Karpas-422 (cell line): ENCODE data around the gene NPAS3. TPM values are rescaled to one million over a fixed set of nuclear protein-coding genes. Genes with fewer than 3 reads are reported as not detected.
A peak's percentile ranks its signal among the peaks of the same experiment; 100 is the strongest.

ENCODE experiments used
- DNase-seq: peaks from one replicate; pipeline ENCODE4 v3.0.0-alpha.2; 2015
- H2AFZ ChIP-seq: fragments of 200-600 bp; sonication (generic); 2 replicates; pipeline ENCODE4 v1.6.1; 2014; ENCODE audit warnings: antibody characterized with exemption, low read length, mixed read lengths
- H3K27ac ChIP-seq: fragments of 200-600 bp; sonication (generic); 2 replicates; pipeline ENCODE4 v1.5.1; 2014; ENCODE audit warnings: mild to moderate bottlenecking, low read length, moderate library complexity
- H3K27me3 ChIP-seq: fragments of 200-600 bp; sonication (generic); 2 replicates; pipeline ENCODE4 v1.6.1; 2014; ENCODE audit warnings: low read length, mixed read lengths
- H3K36me3 ChIP-seq: fragments of 200-600 bp; sonication (generic); 2 replicates; pipeline ENCODE4 v1.6.1; 2014; ENCODE audit warnings: low read length, mixed read lengths; ENCODE audit not compliant: insufficient read depth
- H3K4me1 ChIP-seq: fragments of 200-600 bp; sonication (generic); 2 replicates; pipeline ENCODE4 v1.6.1; 2014; ENCODE audit warnings: mild to moderate bottlenecking, low read length, mixed read lengths
- H3K4me2 ChIP-seq: fragments of 200-600 bp; sonication (generic); 2 replicates; pipeline ENCODE4 v1.6.1; 2014; ENCODE audit warnings: low read length, low read depth, mild to moderate bottlenecking; ENCODE audit not compliant: poor library complexity, severe bottlenecking
- H3K4me3 ChIP-seq: fragments of 200-600 bp; sonication (generic); 2 replicates; pipeline ENCODE4 v1.5.1; 2014; ENCODE audit warnings: mild to moderate bottlenecking, antibody characterized with exemption, low read length, mixed read lengths
- H3K79me2 ChIP-seq: fragments of 200-600 bp; sonication (generic); 2 replicates; pipeline ENCODE4 v1.6.1; 2014; ENCODE audit warnings: mild to moderate bottlenecking, low read length, mixed read lengths
- H3K9ac ChIP-seq: fragments of 200-600 bp; sonication (generic); 2 replicates; pipeline ENCODE4 v1.6.0; 2014; ENCODE audit warnings: low read length
- H3K9me2 ChIP-seq: fragments of 200-600 bp; sonication (generic), shearing (Covaris generic); replicated peaks from 2 replicates; pipeline ENCODE4 v1.6.0; 2014; ENCODE audit warnings: mild to moderate bottlenecking, low read length, moderate library complexity; ENCODE audit not compliant: insufficient read depth
- H3K9me3 ChIP-seq: fragments of 300-700, 200-600 bp; sonication (generic); 2 replicates; pipeline ENCODE4 v1.6.1; 2014; ENCODE audit warnings: low read length, mixed read lengths
- H4K20me1 ChIP-seq: fragments of 200-600 bp; sonication (generic); 2 replicates; pipeline ENCODE4 v1.6.1; 2014; ENCODE audit warnings: mild to moderate bottlenecking, antibody characterized with exemption, low read length, low read depth; ENCODE audit not compliant: insufficient read depth
- total RNA-seq: library from RNA; depleted of rRNA; stranded (reverse); fragments of >200 nt; shearing (Covaris generic); gene quantifications from 2 replicates; pipeline ENCODE4 v1.2.3, GENCODE V29; 2014; ENCODE audit warnings: low replicate concordance

NPAS3 gene
- total RNA-seq, 1 experiment from 2014 or later, result 1.6 TPM

DNA sequence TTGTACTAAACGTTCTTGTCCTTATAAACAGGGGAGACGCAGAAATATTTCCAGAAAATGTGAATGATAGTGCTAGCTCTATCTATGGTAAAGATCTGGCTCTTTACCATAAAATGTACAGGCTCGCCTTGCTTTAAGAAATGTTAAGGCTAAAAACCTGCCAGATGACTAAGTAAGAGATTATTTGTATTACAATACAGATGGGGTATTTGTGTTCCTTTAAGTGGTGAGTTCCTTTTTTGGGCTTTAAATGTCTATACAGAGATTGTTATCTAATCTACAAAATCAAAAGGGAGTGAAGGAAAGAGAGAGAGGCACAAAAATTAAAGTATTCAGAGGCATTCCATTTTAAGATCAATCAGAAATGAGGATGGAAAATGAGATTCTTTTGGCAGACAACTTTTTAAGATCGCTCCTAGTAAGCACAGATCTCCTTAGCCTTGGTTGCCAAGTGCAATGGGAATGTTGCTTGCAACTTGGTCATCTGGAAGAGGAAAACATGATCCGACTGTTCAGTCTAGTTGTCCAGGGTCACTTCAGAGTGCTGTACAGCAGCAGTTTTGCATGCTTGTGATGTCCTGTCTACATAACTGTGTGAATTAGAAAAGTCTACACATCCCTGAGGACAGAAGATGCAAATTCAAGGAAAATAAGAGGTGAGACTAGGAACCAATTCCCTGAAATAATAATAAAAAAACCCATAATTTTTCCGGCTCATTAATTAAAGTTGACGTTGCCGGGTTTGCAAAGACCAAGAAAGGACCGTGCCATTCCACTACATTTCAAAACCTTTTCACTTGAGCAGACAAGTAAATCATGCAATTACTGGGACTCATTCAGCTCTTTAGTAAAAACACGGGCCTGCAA lies 631.4 kb downstream of the NPAS3 start:
- H3K9ac ChIP-seq, result peak overlapping the region; percentile 28
- no peaks in the 10 kb centered on the region for H3K9me2 ChIP-seq
- no peaks in the 10 kb centered on the region for H4K20me1 ChIP-seq
- H2AFZ ChIP-seq, result peak overlapping the region; percentile 42
- H3K36me3 ChIP-seq, result no peaks in the 10 kb centered on the region
- peak; percentile 68 for DNase-seq
- no peaks in the 10 kb centered on the region for H3K27me3 ChIP-seq
- H3K9me3 ChIP-seq, result no peaks in the 10 kb centered on the region
- H3K27ac ChIP-seq, result peak overlapping the region; percentile 98
- peak overlapping the region; percentile 89 for H3K4me2 ChIP-seq
- peak overlapping the region; percentile 17; the same call in 1 of the 2 replicates for H3K4me3 ChIP-seq
- H3K4me1 ChIP-seq, result peaks cover 67% of the 10 kb centered on the region
- H3K79me2 ChIP-seq, result no peaks in the 10 kb centered on the region

DNA sequence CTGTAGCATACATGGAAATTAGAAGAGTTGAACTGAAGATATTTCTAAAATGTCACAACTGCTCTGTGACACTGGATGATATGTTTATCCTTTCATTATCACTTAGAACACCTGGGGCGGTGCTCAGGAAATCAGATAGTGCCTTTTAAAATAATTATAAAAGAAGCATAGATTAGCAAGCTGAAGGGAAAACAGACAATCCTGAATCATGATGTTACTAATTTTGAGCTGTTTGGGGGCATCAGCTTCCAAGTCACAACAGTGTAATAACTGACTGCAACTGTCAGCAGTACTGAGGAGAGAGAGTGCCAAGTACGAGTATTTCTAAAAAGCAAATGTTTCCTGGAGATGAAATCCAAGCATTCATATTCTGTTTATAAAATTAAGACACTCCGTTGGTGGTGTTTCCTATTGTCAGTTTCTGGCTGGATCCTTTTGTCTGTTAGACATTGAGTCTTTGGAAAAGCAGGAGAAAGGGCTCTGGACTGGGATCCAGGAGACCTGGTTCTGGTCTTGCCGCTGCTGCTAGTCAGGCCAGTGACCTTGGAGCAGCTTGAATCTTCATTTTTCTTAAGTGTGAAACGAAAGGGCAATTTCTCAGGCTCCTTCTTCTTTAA lies 632.1 kb downstream of the NPAS3 start:
- Histone ChIP-seq H3K9ac (peak overlapping the region; percentile 28; the same call in 1 of the 2 replicates), H3K9me3 (no peaks in the 10 kb centered on the region), H3K4me3 (peak overlapping the region; percentile 17; the same call in 1 of the 2 replicates), H3K79me2 (no peaks in the 10 kb centered on the region), H3K9me2 (no peaks in the 10 kb centered on the region), H3K27me3 (no peaks in the 10 kb centered on the region), H3K27ac (peak overlapping the region; percentile 98), H3K36me3 (no peaks in the 10 kb centered on the region), H4K20me1 (no peaks in the 10 kb centered on the region), H2AFZ (peak overlapping the region; percentile 42; the same call in 1 of the 2 replicates), H3K4me1 (peaks cover 60% of the 10 kb centered on the region), H3K4me2 (peak overlapping the region; percentile 89)
- no peak for DNase-seq

GRCh38 chr14:33573301-33573880 lies 634.7 kb downstream of the NPAS3 start:
- Histone ChIP-seq H3K36me3 (no peaks in the 10 kb centered on the region), H2AFZ (0 out of 2 replicates have a peak overlapping the region, but pooled peaks have one; percentile 6), H3K4me3 (no peak overlapping the region), H3K79me2 (no peaks in the 10 kb centered on the region), H3K9me3 (no peaks in the 10 kb centered on the region), H3K9ac (no peak overlapping the region), H3K4me1 (peaks cover 40% of the 10 kb centered on the region), H3K27me3 (no peaks in the 10 kb centered on the region), H4K20me1 (no peaks in the 10 kb centered on the region), H3K27ac (no peak overlapping the region), H3K9me2 (no peaks in the 10 kb centered on the region), H3K4me2 (no peak overlapping the region)
- DNase-seq, result no peak

DNA sequence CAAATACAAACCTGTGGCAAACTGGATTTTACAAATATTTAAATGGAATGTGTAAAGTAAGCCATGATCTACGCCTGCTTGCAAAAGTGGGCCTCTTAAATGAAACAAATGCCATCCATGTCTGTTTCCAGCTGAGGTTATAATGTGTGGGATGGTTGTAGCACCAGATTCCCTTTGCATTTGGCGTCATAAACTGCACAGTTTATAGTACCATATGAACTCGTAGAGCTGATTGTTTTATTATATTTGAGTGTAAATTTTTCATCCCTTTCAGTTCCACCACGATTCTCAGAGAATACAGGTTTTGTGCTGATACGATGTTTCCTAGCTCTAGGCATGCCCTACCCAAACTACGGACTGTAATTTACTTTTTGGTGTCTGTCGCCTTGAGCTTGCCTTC lies 637.3 kb downstream of the NPAS3 start:
- no peak overlapping the region for H3K4me3 ChIP-seq
- no peak overlapping the region for H3K4me2 ChIP-seq
- H4K20me1 ChIP-seq, result no peaks in the 10 kb centered on the region
- no peak for DNase-seq
- H3K9me3 ChIP-seq, result no peaks in the 10 kb centered on the region
- H2AFZ ChIP-seq, result peak overlapping the region; percentile 15; the same call in 1 of the 2 replicates
- no peak overlapping the region for H3K9ac ChIP-seq
- H3K79me2 ChIP-seq, result no peaks in the 10 kb centered on the region
- peaks cover 13% of the 10 kb centered on the region for H3K4me1 ChIP-seq
- peaks cover 2% of the 10 kb centered on the region; the same call in 1 of the 2 replicates for H3K27me3 ChIP-seq
- H3K27ac ChIP-seq, result no peak overlapping the region
- H3K9me2 ChIP-seq, result no peaks in the 10 kb centered on the region
- H3K36me3 ChIP-seq, result no peaks in the 10 kb centered on the region

DNA sequence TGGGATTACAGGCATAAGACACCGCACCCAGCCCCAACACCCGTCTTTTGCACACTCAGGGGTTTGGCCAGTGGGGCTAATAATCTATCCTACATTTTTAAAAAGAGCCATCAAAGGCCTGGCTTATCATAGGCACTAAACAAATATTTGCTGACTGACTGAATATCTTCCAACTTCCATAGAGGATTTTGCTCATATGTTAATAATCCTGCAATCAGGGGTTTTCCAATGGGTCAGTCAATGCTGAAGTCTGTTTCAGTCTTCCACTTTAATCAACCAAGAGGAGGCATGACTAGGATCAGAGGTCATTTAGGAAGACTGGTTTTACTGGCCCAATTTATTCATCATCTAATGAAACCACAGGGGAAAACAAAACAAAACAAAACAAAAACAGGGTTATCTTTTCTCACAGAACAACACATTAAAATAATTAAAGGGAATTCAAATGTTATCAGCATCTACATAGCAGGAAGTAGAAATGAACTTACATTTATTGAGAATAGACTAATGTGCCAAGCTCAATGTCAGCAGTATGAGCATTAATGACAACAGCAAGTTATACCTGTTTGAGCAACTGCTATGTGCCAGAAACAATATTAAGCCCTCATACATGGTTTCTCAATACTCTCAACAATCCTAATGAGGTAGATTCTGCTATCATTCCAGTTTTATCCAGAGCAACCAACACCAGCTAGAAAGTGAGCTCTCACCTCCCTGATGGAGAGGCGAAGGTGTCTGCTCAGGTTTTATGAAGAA lies 640.0 kb downstream of the NPAS3 start:
- H2AFZ ChIP-seq, result no peak overlapping the region
- H3K9ac ChIP-seq, result no peak overlapping the region
- no peak overlapping the region for H3K4me3 ChIP-seq
- no peaks in the 10 kb centered on the region for H4K20me1 ChIP-seq
- DNase-seq, result no peak
- no peaks in the 10 kb centered on the region for H3K9me3 ChIP-seq
- no peaks in the 10 kb centered on the region for H3K79me2 ChIP-seq
- H3K36me3 ChIP-seq, result no peaks in the 10 kb centered on the region
- peaks cover 6% of the 10 kb centered on the region; the same call in 1 of the 2 replicates for H3K4me1 ChIP-seq
- peaks cover 2% of the 10 kb centered on the region; the same call in 1 of the 2 replicates for H3K27me3 ChIP-seq
- H3K27ac ChIP-seq, result no peak overlapping the region
- H3K4me2 ChIP-seq, result no peak overlapping the region
- H3K9me2 ChIP-seq, result no peaks in the 10 kb centered on the region

GRCh38 chr14:33580231-33580749 lies 641.6 kb downstream of the NPAS3 start:
- H3K27ac ChIP-seq, result no peak overlapping the region
- H3K9ac ChIP-seq, result no peak overlapping the region
- DNase-seq, result no peak
- peaks cover 2% of the 10 kb centered on the region; the same call in 1 of the 2 replicates for H3K27me3 ChIP-seq
- no peak overlapping the region for H2AFZ ChIP-seq
- H3K4me2 ChIP-seq, result no peak overlapping the region
- no peaks in the 10 kb centered on the region for H3K79me2 ChIP-seq
- no peaks in the 10 kb centered on the region for H3K36me3 ChIP-seq
- no peak overlapping the region for H3K4me3 ChIP-seq
- no peaks in the 10 kb centered on the region for H4K20me1 ChIP-seq
- H3K9me3 ChIP-seq, result no peaks in the 10 kb centered on the region
- H3K4me1 ChIP-seq, result peaks cover 6% of the 10 kb centered on the region; the same call in 1 of the 2 replicates
- H3K9me2 ChIP-seq, result no peaks in the 10 kb centered on the region

GRCh38 chr14:33580841-33581240 lies 642.2 kb downstream of the NPAS3 start:
- H3K4me3 ChIP-seq, result no peak overlapping the region
- H3K79me2 ChIP-seq, result no peaks in the 10 kb centered on the region
- H2AFZ ChIP-seq, result no peak overlapping the region
- no peaks in the 10 kb centered on the region for H3K9me3 ChIP-seq
- H3K27ac ChIP-seq, result no peak overlapping the region
- no peak overlapping the region for H3K9ac ChIP-seq
- peaks cover 6% of the 10 kb centered on the region; the same call in 1 of the 2 replicates for H3K4me1 ChIP-seq
- H3K4me2 ChIP-seq, result no peak overlapping the region
- peaks cover 2% of the 10 kb centered on the region; the same call in 1 of the 2 replicates for H3K27me3 ChIP-seq
- no peaks in the 10 kb centered on the region for H3K9me2 ChIP-seq
- H4K20me1 ChIP-seq, result no peaks in the 10 kb centered on the region
- H3K36me3 ChIP-seq, result no peaks in the 10 kb centered on the region
- DNase-seq, result no peak
